ENCODE results near the gene SCMH1.

DNA sequence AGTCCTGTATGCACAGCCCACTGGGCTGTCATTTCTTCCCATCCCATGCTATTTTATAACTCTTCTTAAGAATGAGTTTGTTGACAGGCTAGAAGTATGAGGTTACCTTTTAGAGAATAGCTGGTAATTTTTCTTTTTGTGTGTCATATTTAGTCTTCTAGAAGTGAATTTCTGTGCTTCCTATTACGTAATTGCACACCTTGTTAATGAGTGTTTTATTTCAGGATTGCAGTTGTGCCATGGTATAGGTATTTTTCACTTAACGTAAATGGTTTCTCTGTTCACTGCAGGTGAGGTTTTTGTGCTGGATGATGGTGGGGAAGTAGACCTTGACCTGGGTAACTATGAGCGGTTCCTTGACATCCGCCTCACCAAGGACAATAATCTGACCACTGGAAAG, 257.6 kb downstream of the SCMH1 start:
- TF ChIP-seq POLR2A (IDR thresholded peaks at IDR 0.05; ENCODE audit: low read depth, low read length) (no peak), POLR2AphosphoS5 (IDR thresholded peaks at IDR 0.05; ENCODE audit: low read depth, low read length) (no peak)
